CD1c-positive myeloid dendritic cell (primary cell): ENCODE results near the gene MTMR12.
"Not testable (repeated sequence)": the region's sequence is repeated elsewhere in the genome, so short reads cannot be mapped to it uniquely, and the experiment has no call there.

Experiments used
- DNase-seq: peaks from one replicate; pipeline ENCODE4 v3.0.0-alpha.2; 2016; ENCODE audit errors: extremely low spot score

Gene MTMR12

GRCh38 chr5:32232441-32233219 lies 80.1 kb downstream of the MTMR12 start:
- DNase-seq, result peak; percentile 85

GRCh38 chr5:32231929-32232328 lies 80.8 kb downstream of the MTMR12 start:
- peak; percentile 62 for DNase-seq

- DNase-seq, result peak; percentile 66
These were observed 81.5 kb downstream of the MTMR12 start for GRCh38 chr5:32231241-32231640.

GRCh38 chr5:32230356-32231099 lies 82.2 kb downstream of the MTMR12 start:
- peak; percentile 52 for DNase-seq

GRCh38 chr5:32229586-32229985 lies 83.2 kb downstream of the MTMR12 start:
- DNase-seq, result no peak

- DNase-seq, result no peak
These were observed 83.9 kb downstream of the MTMR12 start for GRCh38 chr5:32228816-32229215.

- DNase-seq, result no peak
These were observed 87.3 kb downstream of the MTMR12 start for GRCh38 chr5:32225445-32225844.

- no peak for DNase-seq
These were observed 88.6 kb downstream of the MTMR12 start for GRCh38 chr5:32223972-32224609.

- DNase-seq, result no peak
These were observed 89.8 kb downstream of the MTMR12 start for GRCh38 chr5:32222723-32223470.

GRCh38 chr5:32217886-32218396 lies 94.8 kb downstream of the MTMR12 start:
- peak; percentile 35 for DNase-seq

GRCh38 chr5:32214344-32214743 lies 98.4 kb downstream of the MTMR12 start:
- not testable (repeated sequence) for DNase-seq

- DNase-seq, result no peak
These were observed 102.6 kb downstream of the MTMR12 start for GRCh38 chr5:32210151-32210550.

GRCh38 chr5:32208837-32209236 lies 103.9 kb downstream of the MTMR12 start:
- not testable (repeated sequence) for DNase-seq

- peak; percentile 52 for DNase-seq
These were observed 105.4 kb downstream of the MTMR12 start for GRCh38 chr5:32207355-32207634.

- DNase-seq, result no peak
These were observed 106.0 kb downstream of the MTMR12 start for GRCh38 chr5:32206509-32207354.

GRCh38 chr5:32206053-32206452 lies 106.7 kb downstream of the MTMR12 start:
- DNase-seq, result no peak

GRCh38 chr5:32202394-32202793 lies 110.3 kb downstream of the MTMR12 start:
- DNase-seq, result no peak

GRCh38 chr5:32201122-32201753 lies 111.5 kb downstream of the MTMR12 start:
- DNase-seq, result peak; percentile 29

GRCh38 chr5:32197032-32197431 lies 115.7 kb downstream of the MTMR12 start:
- no peak for DNase-seq

GRCh38 chr5:32195265-32195664 lies 117.5 kb downstream of the MTMR12 start:
- DNase-seq, result no peak
